Left lung (tissue), 10 donors: ENCODE measurements around the gene SSU72. TPM values are rescaled to one million over a fixed set of nuclear protein-coding genes. Genes with fewer than 3 reads are reported as not detected.

Experiments used
- ATAC-seq: fragments of 200-7000 bp; cut with Tn5 transposase; one replicate; pipeline ENCODE4 v1.9.1; 2020; ENCODE audit warnings: moderate library complexity
- DNase-seq, 4 donors: peaks; one replicate each; pipeline ENCODE4 v3.0.0-alpha.2; 2013 to 2020
- H3K27ac ChIP-seq, 2 donors: fragments of 200-600 bp; sonication (generic) in 1 of 2; one replicate each; pipeline versions ENCODE4 v1.5.0 to v1.8.0; 2020 to 2021
- H3K27me3 ChIP-seq, 2 donors: fragments of 200-600 bp; sonication (generic) in 1 of 2; one replicate each; pipeline versions ENCODE4 v1.5.0 to v1.8.0; 2020 to 2021
- H3K36me3 ChIP-seq, 2 donors: fragments of 200-600 bp; sonication (generic) in 1 of 2; one replicate each; pipeline versions ENCODE4 v1.5.0 to v1.8.0; 2020 to 2021
- H3K4me1 ChIP-seq, 2 donors: fragments of 200-600 bp; one replicate each; pipeline ENCODE4 v1.8.0; 2021
- H3K4me3 ChIP-seq, 2 donors: fragments of 200-600 bp; sonication (generic) in 1 of 2; one replicate each; pipeline versions ENCODE4 v1.5.0 to v1.8.0; 2020 to 2021; ENCODE audit warnings: mild to moderate bottlenecking in 1 of 2
- H3K9me3 ChIP-seq, 2 donors: fragments of 200-600 bp; sonication (generic) in 1 of 2; one replicate each; pipeline versions ENCODE4 v1.5.0 to v1.8.0; 2020 to 2021
- intact Hi-C, 2 donors: fragments of 100-400 bp; cut with DNase I; formaldehyde crosslinking; loops; one replicate each; pipeline versions ENCODE4 v1.11.2 to v1.14.2; 2022
- polyA plus RNA-seq, 6 donors: library from polyadenylated mRNA; unstranded; fragments of 120-200 nt; gene quantifications; one replicate each; pipeline ENCODE4 v1.2.1, GENCODE V29; 2013; ENCODE audit not compliant: insufficient read length in 6 of 6
- total RNA-seq, 2 donors: library from RNA; stranded (reverse); fragmentation: NEBNext Ultra II Directional; extraction: Animal tissue kit (Norgen Biotek cat#: 25700); gene quantifications; one replicate each; pipeline ENCODE4 v1.2.1, GENCODE V29; 2021
- TF ChIP-seq, protein P1 (sequence below), 2 donors: fragments of 200-600 bp; sonication (generic) in 1 of 2; IDR thresholded peaks; one replicate each; pipeline versions ENCODE4 v1.5.0 to v1.8.0; 2021; ENCODE audit warnings: antibody characterized with exemption in 2 of 2
- donor health status: DM: no; HTN: yes; CAD: no.
- donor health status: DM: no; HTN: no; CAD: no.

SSU72 gene
- total and polyA plus RNA-seq, 8 donors, result 65.2 to 141 (median 72.7) TPM

GRCh38 chr1:1613509-1614082 is 38.9 kb upstream of the SSU72 start:
- Histone ChIP-seq H3K36me3 (peaks cover 0 to 8% of the 10 kb centered on the region in 2 donors), H3K4me3 (peak overlapping the region; percentile 78 to 83), H3K9me3 (no peaks in the 10 kb centered on the region), H3K27ac (peak overlapping the region; percentile 99), H3K4me1 (peaks cover 29 to 52% of the 10 kb centered on the region in 2 donors), H3K27me3 (no peaks in the 10 kb centered on the region)
- intact Hi-C loops, result no loop called here
- DNase-seq (peak in 1 of 4 donors; percentile 13), ATAC-seq (no peak)
- TF ChIP-seq, protein P1, sequence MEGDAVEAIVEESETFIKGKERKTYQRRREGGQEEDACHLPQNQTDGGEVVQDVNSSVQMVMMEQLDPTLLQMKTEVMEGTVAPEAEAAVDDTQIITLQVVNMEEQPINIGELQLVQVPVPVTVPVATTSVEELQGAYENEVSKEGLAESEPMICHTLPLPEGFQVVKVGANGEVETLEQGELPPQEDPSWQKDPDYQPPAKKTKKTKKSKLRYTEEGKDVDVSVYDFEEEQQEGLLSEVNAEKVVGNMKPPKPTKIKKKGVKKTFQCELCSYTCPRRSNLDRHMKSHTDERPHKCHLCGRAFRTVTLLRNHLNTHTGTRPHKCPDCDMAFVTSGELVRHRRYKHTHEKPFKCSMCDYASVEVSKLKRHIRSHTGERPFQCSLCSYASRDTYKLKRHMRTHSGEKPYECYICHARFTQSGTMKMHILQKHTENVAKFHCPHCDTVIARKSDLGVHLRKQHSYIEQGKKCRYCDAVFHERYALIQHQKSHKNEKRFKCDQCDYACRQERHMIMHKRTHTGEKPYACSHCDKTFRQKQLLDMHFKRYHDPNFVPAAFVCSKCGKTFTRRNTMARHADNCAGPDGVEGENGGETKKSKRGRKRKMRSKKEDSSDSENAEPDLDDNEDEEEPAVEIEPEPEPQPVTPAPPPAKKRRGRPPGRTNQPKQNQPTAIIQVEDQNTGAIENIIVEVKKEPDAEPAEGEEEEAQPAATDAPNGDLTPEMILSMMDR (IDR thresholded peaks at IDR 0.05), result no peak

DNA sequence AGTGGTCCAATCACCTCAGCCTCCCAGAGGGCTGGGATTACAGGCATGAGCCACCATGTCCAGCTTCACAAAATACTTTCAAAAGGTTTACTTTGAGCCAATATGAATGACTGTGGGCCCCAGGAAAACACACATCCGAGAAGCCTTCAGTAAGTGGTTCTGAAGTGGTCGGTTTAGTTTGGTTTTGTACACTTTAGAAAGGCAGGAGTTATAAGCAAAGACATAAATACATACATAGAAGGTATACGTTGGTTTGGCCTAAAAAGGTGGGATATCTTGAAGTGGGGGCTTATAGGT is 37.4 kb upstream of the SSU72 start:
- TF ChIP-seq, protein P1 (IDR thresholded peaks at IDR 0.05), result no peak
- intact Hi-C loops, result no loop called here
- Histone ChIP-seq H3K9me3 (no peaks in the 10 kb centered on the region), H3K4me3 (no peak overlapping the region), H3K27me3 (no peaks in the 10 kb centered on the region), H3K36me3 (no peaks in the 10 kb centered on the region), H3K27ac (peak overlapping the region; percentile 68 to 85), H3K4me1 (peaks cover 28 to 46% of the 10 kb centered on the region in 2 donors)
- ATAC-seq (peak; percentile 6), DNase-seq (peak in 1 of 4 donors; percentile 78)

GRCh38 chr1:1610796-1611195 is 36.1 kb upstream of the SSU72 start:
- intact Hi-C loops, result no loop called here
- Histone ChIP-seq H3K27ac (peak overlapping the region; percentile 68 to 85), H3K27me3 (no peaks in the 10 kb centered on the region), H3K4me3 (no peak overlapping the region), H3K36me3 (no peaks in the 10 kb centered on the region), H3K9me3 (no peaks in the 10 kb centered on the region), H3K4me1 (peaks cover 20 to 37% of the 10 kb centered on the region in 2 donors)
- ATAC-seq (no peak), DNase-seq (peak in 1 of 4 donors; percentile 15)
- TF ChIP-seq, protein P1 (IDR thresholded peaks at IDR 0.05), result no peak

GRCh38 chr1:1609822-1610485 is 35.3 kb upstream of the SSU72 start:
- peak overlapping the region; percentile 68 to 85 for H3K27ac ChIP-seq
- peaks cover 20 to 37% of the 10 kb centered on the region in 2 donors for H3K4me1 ChIP-seq
- H3K9me3 ChIP-seq, result no peaks in the 10 kb centered on the region
- DNase-seq (peak in 2 of 4 donors; percentile 10 to 30), ATAC-seq (no peak)
- H3K4me3 ChIP-seq, result no peak overlapping the region
- intact Hi-C loops, result no loop called here
- TF ChIP-seq, protein P1 (IDR thresholded peaks at IDR 0.05), result no peak
- H3K36me3 ChIP-seq, result no peaks in the 10 kb centered on the region
- no peaks in the 10 kb centered on the region for H3K27me3 ChIP-seq

GRCh38 chr1:1606232-1606631 is 31.6 kb upstream of the SSU72 start:
- ATAC-seq (no peak), DNase-seq (peak in 2 of 4 donors; percentile 30 to 49)
- H3K4me1 ChIP-seq, result peaks cover 4 to 13% of the 10 kb centered on the region in 2 donors
- intact Hi-C loops, result no loop called here
- peaks cover 0 to 24% of the 10 kb centered on the region in 2 donors for H3K27me3 ChIP-seq
- no peaks in the 10 kb centered on the region for H3K36me3 ChIP-seq
- no peak overlapping the region for H3K4me3 ChIP-seq
- H3K27ac ChIP-seq, result no peak overlapping the region
- H3K9me3 ChIP-seq, result no peaks in the 10 kb centered on the region
- TF ChIP-seq, protein P1 (IDR thresholded peaks at IDR 0.05), result no peak
